ENCODE results near the gene TMEFF1.

Gene TMEFF1

GRCh38 chr9:100447041-100447440 is 25.9 kb upstream of the TMEFF1 start:
- DNase-seq (ENCODE audit: low read depth in 3 of 3), result no peak

GRCh38 chr9:100448266-100448665 is 24.7 kb upstream of the TMEFF1 start:
- DNase-seq (ENCODE audit: low read depth in 3 of 3), result no peak

DNA sequence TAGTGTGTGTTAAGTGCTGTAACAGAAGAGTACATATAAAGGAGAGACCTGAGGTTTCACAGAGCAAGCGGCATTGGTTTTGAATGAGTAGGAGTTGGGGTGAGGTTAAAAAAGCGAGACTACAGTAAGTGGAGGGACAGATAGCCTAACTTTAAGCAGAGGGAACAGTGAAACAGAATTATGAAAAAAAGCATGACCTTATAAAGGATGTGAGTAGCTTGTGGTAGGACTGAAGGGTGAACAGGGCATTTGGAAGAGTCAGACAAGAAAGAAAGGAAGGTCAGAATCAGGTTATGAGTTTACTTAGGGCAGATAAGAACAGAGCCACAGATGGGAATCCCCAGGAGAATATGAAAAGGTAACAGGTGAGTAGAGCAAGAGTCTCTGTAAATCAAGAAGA is 23.5 kb upstream of the TMEFF1 start:
- DNase-seq (ENCODE audit: low read depth in 3 of 3), result no peak

- no peak for DNase-seq (ENCODE audit: low read depth in 3 of 3)
These were observed 20.1 kb upstream of the TMEFF1 start for GRCh38 chr9:100452894-100453293.

GRCh38 chr9:100455470-100455869 is 17.5 kb upstream of the TMEFF1 start:
- DNase-seq (ENCODE audit: low read depth in 3 of 3), result no peak

GRCh38 chr9:100457517-100457916 is 15.4 kb upstream of the TMEFF1 start:
- no peak for DNase-seq (ENCODE audit: low read depth in 3 of 3)

DNA sequence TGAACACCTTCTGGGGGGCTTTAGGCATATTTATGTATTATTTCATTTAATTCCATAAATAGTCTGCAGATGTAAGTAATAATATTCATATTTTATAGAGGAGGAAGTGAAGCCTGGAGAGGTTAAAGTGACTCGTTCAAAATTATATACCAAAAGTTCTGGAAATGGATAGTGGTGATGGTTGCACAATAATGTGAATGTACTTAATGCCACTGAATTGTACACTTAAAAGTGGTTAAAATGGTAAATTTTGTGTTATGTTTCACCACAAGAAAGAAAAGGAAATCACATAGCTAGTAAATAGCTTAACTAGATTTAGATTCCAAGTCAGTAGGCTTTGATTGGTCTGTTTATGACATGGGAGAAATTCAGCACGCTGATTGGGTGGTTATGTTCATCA is 13.0 kb upstream of the TMEFF1 start:
- no peak for DNase-seq (ENCODE audit: low read depth in 3 of 3)

DNA sequence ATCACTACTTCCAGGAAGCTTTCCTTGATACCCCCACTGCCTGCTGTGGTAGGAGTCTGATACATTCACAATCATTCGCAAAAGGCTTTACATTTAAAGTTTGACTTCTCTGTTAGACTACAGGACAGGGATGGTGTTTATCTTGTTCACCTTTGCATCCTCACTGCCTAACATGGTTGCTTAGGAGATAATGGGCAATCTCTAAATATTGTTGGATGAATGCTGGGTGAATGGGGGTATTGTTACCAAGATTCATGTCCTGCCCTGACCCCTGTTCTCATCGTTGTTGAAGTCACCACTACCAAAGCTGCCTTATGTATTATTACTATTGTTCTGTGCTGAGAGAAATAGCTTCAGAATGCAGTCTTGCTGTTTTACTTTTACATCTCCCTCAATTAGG is 7.7 kb upstream of the TMEFF1 start:
- DNase-seq (ENCODE audit: low read depth in 3 of 3), result no peak

DNA sequence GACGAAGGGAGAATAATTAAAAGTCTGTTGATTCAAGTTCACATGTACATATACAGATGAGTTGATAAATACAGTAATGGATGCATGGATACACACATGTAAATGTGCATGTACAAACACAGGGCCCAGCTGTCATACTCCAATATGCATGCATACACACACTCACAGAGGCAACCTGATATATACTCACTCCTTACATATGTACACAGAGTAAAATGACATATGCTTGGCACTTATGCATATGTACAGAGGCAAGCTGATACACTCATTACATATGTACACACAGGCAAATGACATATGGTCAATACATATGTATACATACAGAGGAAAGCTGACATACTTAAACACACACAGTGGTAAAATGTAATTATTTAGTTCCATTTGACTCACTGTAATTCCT is 7.2 kb upstream of the TMEFF1 start:
- no peak for DNase-seq (ENCODE audit: low read depth in 3 of 3)

DNA sequence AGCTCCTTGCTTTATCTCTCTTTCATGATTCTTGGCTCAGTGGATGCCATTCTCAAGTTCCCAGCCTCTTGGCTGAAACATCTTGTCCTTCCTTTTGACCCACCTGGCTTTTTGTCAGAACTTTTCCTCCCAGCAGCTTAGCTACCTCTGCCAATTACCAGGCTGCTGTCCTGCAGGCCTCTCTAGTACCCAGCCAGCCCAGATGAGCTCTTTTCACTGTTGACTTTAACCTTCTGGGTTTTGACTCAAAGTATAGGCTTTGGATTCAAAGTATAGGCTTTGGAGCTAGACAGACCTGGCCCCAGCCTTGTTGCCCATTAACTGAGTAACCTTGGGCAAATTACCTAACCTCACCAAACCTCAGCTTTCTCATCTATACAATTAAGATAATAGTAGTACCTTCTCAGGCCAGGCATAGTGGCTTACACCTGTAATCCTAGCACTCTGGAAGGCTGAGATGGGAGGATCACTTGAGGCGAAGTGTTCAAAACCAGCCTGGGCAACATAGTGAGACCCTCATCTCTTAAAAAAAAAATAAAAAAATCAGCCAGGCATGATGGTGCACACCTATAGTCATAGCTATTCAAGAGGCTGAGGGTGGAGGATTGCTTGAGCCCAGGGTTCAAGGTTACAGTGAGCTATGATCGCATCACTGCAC is 6.6 kb upstream of the TMEFF1 start:
- DNase-seq (ENCODE audit: low read depth in 3 of 3), result no peak

DNA sequence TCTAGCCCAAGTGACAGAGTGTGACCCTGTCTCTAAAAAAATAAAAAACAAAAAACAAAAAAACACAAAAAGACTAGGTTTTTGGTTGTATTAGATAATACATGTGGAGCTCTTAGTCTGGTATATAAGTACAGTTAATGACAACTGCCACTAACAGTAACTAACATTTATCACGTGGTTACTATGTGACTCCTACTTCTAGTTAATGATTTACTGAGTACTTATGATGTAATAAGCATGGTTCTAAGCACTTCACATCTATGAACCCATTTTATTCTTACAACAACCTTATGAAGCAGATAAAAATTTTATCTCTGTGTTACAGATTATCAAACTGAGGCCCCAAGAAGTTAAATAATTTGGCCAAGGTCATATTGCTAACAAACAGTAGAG is 6.1 kb upstream of the TMEFF1 start:
- DNase-seq (ENCODE audit: low read depth in 3 of 3), result no peak

GRCh38 chr9:100468041-100468440 is 4.9 kb upstream of the TMEFF1 start:
- DNase-seq (ENCODE audit: low read depth in 3 of 3), result no peak

DNA sequence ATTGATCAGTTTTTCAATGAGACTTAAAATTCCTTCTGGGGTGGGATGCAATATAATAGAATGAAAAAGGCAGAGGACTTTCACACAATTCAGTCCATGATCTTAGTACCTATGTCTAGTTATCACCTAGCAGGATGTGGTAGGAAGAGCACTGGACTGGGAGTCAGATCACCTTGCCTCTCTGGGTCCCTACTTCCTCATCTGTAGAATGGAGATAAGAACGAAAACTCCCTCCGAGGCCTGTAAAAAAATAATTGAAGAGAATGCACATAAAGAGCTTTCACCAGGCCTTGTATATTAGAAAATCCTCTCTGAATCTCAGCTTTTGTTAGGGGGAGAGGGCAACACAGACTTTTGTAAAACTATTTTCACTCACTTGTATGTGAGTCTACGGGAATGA is 681 bp upstream of the TMEFF1 start:
- no peak for DNase-seq (ENCODE audit: low read depth in 3 of 3)

DNA sequence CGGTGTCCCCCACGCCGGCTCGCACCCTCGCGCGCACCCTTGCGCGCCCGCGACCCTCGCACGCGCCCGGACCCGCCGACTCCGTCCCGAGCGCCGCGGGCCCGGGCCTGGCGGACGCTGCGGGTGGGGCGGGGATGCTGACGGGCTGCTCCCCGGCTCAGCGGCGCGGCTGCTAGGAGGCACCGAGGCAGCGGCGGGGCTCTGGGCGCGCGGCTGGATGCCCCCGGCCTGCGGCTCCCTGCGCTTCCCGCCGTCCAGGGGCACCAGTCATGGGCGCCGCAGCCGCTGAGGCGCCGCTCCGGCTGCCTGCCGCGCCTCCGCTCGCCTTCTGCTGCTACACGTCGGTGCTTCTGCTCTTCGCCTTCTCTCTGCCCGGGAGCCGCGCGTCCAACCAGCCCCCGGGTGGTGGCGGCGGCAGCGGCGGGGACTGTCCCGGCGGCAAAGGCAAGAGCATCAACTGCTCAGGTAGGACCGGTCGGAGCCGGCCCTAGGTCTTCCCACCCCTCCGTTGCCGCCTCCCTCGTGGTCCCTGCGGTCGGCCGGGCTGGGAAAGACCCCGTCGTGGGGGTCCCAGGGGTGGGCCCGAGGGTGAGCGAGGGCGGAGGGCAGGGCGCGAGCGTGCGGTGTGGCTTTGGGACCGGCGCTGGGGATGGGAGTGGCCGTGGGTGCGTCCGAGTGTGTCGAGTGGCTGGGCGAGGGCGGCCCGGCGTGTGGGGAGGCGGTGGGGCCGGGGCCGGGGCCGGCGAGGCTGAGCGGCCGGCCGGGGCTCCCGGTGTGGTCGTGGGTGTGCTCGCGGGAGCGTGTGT is 530 bp downstream of the TMEFF1 start:
- DNase-seq (ENCODE audit: low read depth in 3 of 3), result peak in 1 of 3 experiments; percentile 31

DNA sequence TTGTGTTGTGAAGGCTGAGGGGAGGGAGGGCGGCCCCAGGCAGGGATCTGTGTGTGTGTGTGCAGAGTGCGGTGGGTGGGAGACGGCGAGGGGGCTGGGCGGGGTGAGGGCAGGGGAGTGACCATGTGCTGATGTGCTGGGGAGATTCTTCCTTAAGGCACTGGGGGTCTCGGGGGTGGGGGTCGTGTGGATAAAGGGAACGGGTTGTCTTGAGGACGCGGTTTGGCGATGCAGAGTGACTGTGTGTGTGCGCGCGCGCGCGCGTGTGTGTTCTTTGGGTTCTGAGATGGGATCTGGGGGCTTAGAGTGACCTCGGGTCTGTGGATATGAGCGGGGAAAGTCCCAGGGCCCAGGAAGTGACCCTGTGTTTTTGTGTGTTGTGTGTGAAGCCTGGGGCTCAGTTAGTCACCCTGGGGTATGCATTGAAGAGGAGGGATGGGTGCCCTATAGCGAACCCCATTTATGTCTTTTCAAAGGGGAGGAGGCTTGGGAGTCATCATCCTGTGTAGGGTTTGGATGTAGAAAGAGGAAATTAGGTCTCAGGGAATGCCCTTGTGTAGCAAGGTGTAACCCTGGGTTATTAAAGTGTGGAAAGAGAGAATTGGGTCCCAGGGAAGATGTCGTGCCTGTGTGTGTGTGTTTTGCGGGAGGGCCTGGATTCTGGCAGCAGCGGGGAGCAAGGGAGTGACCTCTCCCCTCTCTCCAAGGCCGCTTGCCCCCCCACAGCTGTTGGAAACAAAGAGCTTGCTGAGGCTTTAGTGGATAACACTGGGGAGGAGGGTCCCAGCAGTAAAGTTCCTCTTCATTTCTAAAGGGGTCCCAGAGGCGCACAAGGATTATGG is 1.4 kb downstream of the TMEFF1 start:
- DNase-seq (ENCODE audit: low read depth in 3 of 3), result no peak

- DNase-seq (ENCODE audit: low read depth in 3 of 3), result no peak
These were observed 2.0 kb downstream of the TMEFF1 start for GRCh38 chr9:100474924-100475276.

GRCh38 chr9:100477241-100477640 is 4.3 kb downstream of the TMEFF1 start:
- DNase-seq (ENCODE audit: low read depth in 3 of 3), result no peak

GRCh38 chr9:100478192-100478591 is 5.2 kb downstream of the TMEFF1 start:
- DNase-seq (ENCODE audit: low read depth in 3 of 3), result no peak

DNA sequence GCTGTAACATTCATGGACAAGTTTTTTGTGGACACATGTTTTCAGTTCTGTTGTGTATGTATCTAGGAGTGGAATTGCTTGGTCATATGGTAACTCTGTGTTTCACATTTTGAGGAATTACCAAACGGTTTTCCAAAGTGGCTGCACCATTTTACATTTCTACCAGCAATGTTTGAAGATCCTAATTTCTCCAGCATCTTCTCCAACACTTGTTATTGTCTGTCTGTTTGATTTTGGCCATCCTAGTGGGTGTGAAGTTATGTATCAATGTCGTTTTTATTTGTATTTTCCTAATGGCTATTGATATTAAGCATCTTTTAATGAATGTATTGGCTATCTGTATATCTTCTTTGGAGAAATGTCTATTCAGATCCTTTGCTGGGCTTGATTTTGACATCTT is 6.9 kb downstream of the TMEFF1 start:
- DNase-seq (ENCODE audit: low read depth in 3 of 3), result no peak

DNA sequence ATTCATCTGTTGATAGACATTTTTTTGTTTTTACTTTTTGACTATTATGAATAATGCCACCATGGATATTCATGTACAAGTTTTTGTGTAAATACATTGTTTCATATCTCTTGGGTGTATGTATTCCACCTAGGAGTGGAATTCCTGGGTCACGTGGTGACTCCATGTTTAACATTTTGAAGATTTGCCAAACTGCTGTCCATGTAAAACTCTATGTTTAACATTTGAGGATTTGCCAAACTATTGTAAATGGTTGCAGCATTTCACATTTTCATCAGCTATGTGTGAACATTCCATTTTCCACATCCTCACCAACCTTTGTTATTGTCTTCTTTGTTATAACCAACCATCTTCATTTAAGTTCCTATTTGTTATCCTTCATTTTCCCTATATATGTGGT is 12.2 kb downstream of the TMEFF1 start:
- DNase-seq (ENCODE audit: low read depth in 3 of 3), result no peak

- no peak for DNase-seq (ENCODE audit: low read depth in 3 of 3)
These were observed 13.7 kb downstream of the TMEFF1 start for GRCh38 chr9:100486479-100487176.

GRCh38 chr9:100488177-100488576 is 15.2 kb downstream of the TMEFF1 start:
- DNase-seq (ENCODE audit: low read depth in 3 of 3), result no peak
